Measurements from ENCODE around the gene CAMKMT.

Gene CAMKMT

GRCh38 chr2:44722026-44722625 is 360.4 kb downstream of the CAMKMT start:
- H3K27ac ChIP-seq = no peak overlapping the region
- peaks cover 9% of the 10 kb centered on the region for H3K27me3 ChIP-seq
- H3K4me1 ChIP-seq (ENCODE audit: control insufficient read depth in 1 of 2, insufficient read depth in 1 of 2, low read depth in 1 of 2, low read length in 1 of 2) = no peaks in the 10 kb centered on the region
- TF ChIP-seq, protein P1, sequence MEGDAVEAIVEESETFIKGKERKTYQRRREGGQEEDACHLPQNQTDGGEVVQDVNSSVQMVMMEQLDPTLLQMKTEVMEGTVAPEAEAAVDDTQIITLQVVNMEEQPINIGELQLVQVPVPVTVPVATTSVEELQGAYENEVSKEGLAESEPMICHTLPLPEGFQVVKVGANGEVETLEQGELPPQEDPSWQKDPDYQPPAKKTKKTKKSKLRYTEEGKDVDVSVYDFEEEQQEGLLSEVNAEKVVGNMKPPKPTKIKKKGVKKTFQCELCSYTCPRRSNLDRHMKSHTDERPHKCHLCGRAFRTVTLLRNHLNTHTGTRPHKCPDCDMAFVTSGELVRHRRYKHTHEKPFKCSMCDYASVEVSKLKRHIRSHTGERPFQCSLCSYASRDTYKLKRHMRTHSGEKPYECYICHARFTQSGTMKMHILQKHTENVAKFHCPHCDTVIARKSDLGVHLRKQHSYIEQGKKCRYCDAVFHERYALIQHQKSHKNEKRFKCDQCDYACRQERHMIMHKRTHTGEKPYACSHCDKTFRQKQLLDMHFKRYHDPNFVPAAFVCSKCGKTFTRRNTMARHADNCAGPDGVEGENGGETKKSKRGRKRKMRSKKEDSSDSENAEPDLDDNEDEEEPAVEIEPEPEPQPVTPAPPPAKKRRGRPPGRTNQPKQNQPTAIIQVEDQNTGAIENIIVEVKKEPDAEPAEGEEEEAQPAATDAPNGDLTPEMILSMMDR (IDR thresholded peaks at IDR 0.05) = no peak
- H3K4me3 ChIP-seq (ENCODE audit: low read depth in 1 of 2, low read length in 1 of 2) = no peak overlapping the region
- H3K9me3 ChIP-seq = no peaks in the 10 kb centered on the region
- no peaks in the 10 kb centered on the region for H3K36me3 ChIP-seq

GRCh38 chr2:44723921-44724320 is 362.2 kb downstream of the CAMKMT start:
- Histone ChIP-seq H3K27me3 (peaks cover 9% of the 10 kb centered on the region), H3K4me1 (ENCODE audit: control insufficient read depth in 1 of 2, insufficient read depth in 1 of 2, low read depth in 1 of 2, low read length in 1 of 2) (no peaks in the 10 kb centered on the region), H3K9me3 (no peaks in the 10 kb centered on the region), H3K4me3 (ENCODE audit: low read depth in 1 of 2, low read length in 1 of 2) (no peak overlapping the region), H3K36me3 (no peaks in the 10 kb centered on the region), H3K27ac (no peak overlapping the region)
- TF ChIP-seq, protein P1 (IDR thresholded peaks at IDR 0.05) = no peak

DNA sequence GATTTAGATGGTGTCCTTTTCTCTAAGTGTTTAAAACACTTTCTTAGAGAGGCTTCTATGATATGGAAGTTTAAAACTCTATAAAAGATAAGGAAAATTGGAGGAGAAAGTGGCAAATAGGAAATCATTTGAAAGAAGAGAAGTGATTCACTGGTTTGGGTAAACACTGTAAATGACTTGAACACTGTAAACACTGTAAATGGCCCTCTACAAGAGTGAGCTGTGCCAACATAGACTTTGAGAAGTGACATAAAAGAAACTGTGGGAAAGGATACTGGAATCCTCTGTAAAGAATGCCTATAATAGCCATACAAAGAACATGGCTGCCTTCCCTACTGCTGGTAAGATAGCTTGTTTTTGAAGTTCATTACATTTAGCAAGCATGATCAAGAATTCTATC is 368.8 kb downstream of the CAMKMT start:
- H3K36me3 ChIP-seq = no peaks in the 10 kb centered on the region
- TF ChIP-seq, protein P1 (IDR thresholded peaks at IDR 0.05) = no peak
- no peak overlapping the region for H3K4me3 ChIP-seq (ENCODE audit: low read depth in 1 of 2, low read length in 1 of 2)

DNA sequence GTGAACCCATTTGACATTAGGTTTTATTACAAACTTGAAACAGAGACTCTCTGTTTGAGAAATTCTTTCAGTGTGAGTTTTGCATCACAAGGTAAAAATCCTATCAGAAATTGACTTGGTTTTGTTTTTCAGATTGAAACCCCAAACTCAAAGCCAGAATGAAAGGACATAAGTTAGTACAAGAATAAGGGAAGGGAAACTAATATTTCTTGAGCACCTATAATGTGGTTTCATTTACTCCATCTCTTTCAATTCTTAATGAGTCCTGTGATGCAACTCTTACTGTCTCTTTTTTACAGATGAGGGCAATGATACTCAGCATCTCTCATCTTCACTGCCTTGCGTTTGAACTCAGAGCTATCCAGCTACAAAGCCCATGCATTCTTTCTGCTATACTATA is 369.8 kb downstream of the CAMKMT start:
- Histone ChIP-seq H3K27ac (no peak overlapping the region), H3K27me3 (no peaks in the 10 kb centered on the region), H3K9me3 (no peaks in the 10 kb centered on the region), H3K4me3 (ENCODE audit: low read depth in 1 of 2, low read length in 1 of 2) (no peak overlapping the region), H3K4me1 (ENCODE audit: control insufficient read depth in 1 of 2, insufficient read depth in 1 of 2, low read depth in 1 of 2, low read length in 1 of 2) (no peaks in the 10 kb centered on the region), H3K36me3 (no peaks in the 10 kb centered on the region)
- TF ChIP-seq, protein P1 (IDR thresholded peaks at IDR 0.05) = no peak

More for the DNA sequence above, 368.8 kb downstream of the CAMKMT start:
- Histone ChIP-seq H3K9me3 (no peaks in the 10 kb centered on the region), H3K27ac (no peak overlapping the region), H3K4me1 (ENCODE audit: control insufficient read depth in 1 of 2, insufficient read depth in 1 of 2, low read depth in 1 of 2, low read length in 1 of 2) (no peaks in the 10 kb centered on the region), H3K27me3 (peaks cover 5% of the 10 kb centered on the region)

DNA sequence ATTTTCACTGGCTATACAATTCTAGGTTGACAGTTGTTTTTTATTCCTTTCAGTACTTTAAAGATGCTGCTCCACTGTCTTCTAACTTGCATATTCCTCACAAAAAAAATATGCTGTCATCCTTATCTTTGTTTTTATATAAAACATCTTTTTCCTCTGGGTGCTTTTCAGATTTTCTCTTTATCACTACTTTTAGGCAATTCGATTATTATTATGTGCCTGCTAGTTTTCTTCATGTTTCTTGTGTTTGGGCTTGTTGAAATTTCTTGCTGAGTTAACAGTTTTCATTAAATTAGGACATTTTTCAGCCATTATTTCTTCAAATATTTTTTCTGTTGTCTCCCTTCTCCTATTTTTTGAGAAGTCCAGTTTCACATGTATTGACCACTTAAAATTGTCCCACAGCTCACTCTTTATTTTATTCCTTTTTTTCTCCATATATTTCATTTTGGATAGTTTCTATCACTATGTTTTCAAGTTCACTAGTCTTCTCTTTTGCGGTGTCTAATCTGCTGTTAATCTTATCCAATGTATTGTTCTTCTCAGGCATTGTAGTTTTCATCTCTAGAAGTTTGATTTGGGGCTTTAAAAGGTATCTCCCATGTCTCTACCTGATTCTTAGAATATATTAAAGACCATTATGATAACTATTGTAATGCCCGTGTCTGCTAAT is 374.7 kb downstream of the CAMKMT start:
- no peaks in the 10 kb centered on the region for H3K4me1 ChIP-seq (ENCODE audit: control insufficient read depth in 1 of 2, insufficient read depth in 1 of 2, low read depth in 1 of 2, low read length in 1 of 2)
- no peaks in the 10 kb centered on the region for H3K27me3 ChIP-seq
- no peak overlapping the region for H3K4me3 ChIP-seq (ENCODE audit: low read depth in 1 of 2, low read length in 1 of 2)
- H3K36me3 ChIP-seq = no peaks in the 10 kb centered on the region
- no peak overlapping the region for H3K27ac ChIP-seq
- no peaks in the 10 kb centered on the region for H3K9me3 ChIP-seq
- TF ChIP-seq, protein P1 (IDR thresholded peaks at IDR 0.05) = no peak
